Spleen (tissue), 7 donors: ENCODE measurements around the gene LPGAT1.

Experiments
- CTCF ChIP-seq, 11 experiments: fragments of 200-600 bp in 7 of 11; fragments of 450-650 bp in 4 of 11; sonication (generic) in 4 of 11; IDR thresholded peaks in 8 of 11; conservative IDR thresholded peaks in 3 of 11; 1 replicate in 7 of 11; 2 replicates in 4 of 11; pipeline versions ENCODE4 v1.4.0 to v1.8.0; 2016 to 2021; ENCODE audit warnings: antibody characterized with exemption in 11 of 11, inconsistent platforms in 4 of 11, mild to moderate bottlenecking in 1 of 11
- POLR2A ChIP-seq, 3 donors: fragments of 450-650 bp; IDR thresholded peaks; one replicate each; pipeline ENCODE4 v1.5.1; 2017; ENCODE audit warnings: antibody characterized with exemption in 3 of 3, mild to moderate bottlenecking in 1 of 3
- POLR2AphosphoS5 ChIP-seq, 3 donors: sonication (generic); formaldehyde crosslinking; IDR thresholded peaks; one replicate each; pipeline ENCODE4 v1.5.1; 2017; ENCODE audit warnings: antibody characterized with exemption in 3 of 3
- donor health status: DM: no; HTN: no; CAD: no; lungs with moderate emphysema.
- donor health status: DM: no; HTN: no; CAD: no.
- donor health status: DM: no; HTN: no; CAD: no.

GRCh38 chr1:211789641-211790464 is 40.7 kb downstream of the LPGAT1 start:
- TF ChIP-seq CTCF (IDR thresholded peaks at IDR 0.05 in 8 of 11, conservative IDR thresholded peaks at IDR 0.05 in 3 of 11) = no peak
- TF ChIP-seq POLR2A (IDR thresholded peaks at IDR 0.05) = no peak
- no peak for TF ChIP-seq POLR2AphosphoS5 (IDR thresholded peaks at IDR 0.05)
